ENCODE data around the gene TRIM74. TPM values are rescaled to one million over a fixed set of nuclear protein-coding genes. Genes with fewer than 3 reads are reported as not detected.
A peak's percentile ranks its signal among the peaks of the same experiment; 100 is the strongest.
"Not testable (repeated sequence)": the region's sequence is repeated elsewhere in the genome, so short reads cannot be mapped to it uniquely, and the experiment has no call there.

TRIM74 gene
- total RNA-seq, 1 experiment from 2014 or later, result 0.26 TPM

GRCh38 chr7:72914756-72915525 is 54.3 kb downstream of the TRIM74 start:
- H3K27ac ChIP-seq (ENCODE audit: insufficient read length, low read depth, low read length); H4K8ac ChIP-seq (replicated peaks; ENCODE audit: insufficient read length, low read depth, low read length); H3T11ph ChIP-seq (ENCODE audit: low read length); H3K4me1 Mint-ChIP-seq; H2BK120ac ChIP-seq (ENCODE audit: low read depth, low read length, poor library complexity, severe bottlenecking); H3K14ac ChIP-seq (ENCODE audit: insufficient read depth, low read length); H3K79me1 ChIP-seq (ENCODE audit: insufficient read depth, low read depth, low read length, poor library complexity, severe bottlenecking); H4K5ac ChIP-seq (ENCODE audit: insufficient read length, low read depth, low read length); H2BK5ac ChIP-seq (ENCODE audit: insufficient read length, low read length); H3K9me3 ChIP-seq (ENCODE audit: control insufficient read depth, low read depth, low read length); H3K23ac ChIP-seq (ENCODE audit: insufficient read length, low read depth, low read length); H2BK12ac ChIP-seq (ENCODE audit: insufficient read length, low read depth, low read length); H3K23me2 ChIP-seq (ENCODE audit: insufficient read length, low read depth, low read length, poor library complexity, severe bottlenecking); H2AFZ ChIP-seq (ENCODE audit: low read length); H3K4ac ChIP-seq (ENCODE audit: low read depth, low read length); H4K20me1 ChIP-seq (ENCODE audit: control insufficient read depth, insufficient read depth, insufficient read length); H3K4me2 ChIP-seq (ENCODE audit: insufficient read depth, insufficient read length, low read length); H2BK20ac ChIP-seq (ENCODE audit: low read depth, low read length, poor library complexity, severe bottlenecking); H2BK15ac ChIP-seq (ENCODE audit: low read depth, low read length); H2AK5ac ChIP-seq (ENCODE audit: insufficient read length, low read length); H3K79me2 ChIP-seq (ENCODE audit: insufficient read depth, low read length); H3K9ac ChIP-seq (ENCODE audit: extremely low read depth, insufficient read length, low read length); H3K56ac ChIP-seq (ENCODE audit: insufficient read length, low read depth, low read length); H3K18ac ChIP-seq (ENCODE audit: insufficient read length, low read depth, low read length); H3K4me3 Mint-ChIP-seq; H3K27me3 ChIP-seq (ENCODE audit: insufficient read depth, low read length); H4K91ac ChIP-seq (ENCODE audit: insufficient read length, low read depth, low read length); H3K27me3 Mint-ChIP-seq (ENCODE audit: low read depth); H3K4me1 ChIP-seq (ENCODE audit: insufficient read depth, low read length); H3K9me3 Mint-ChIP-seq: not testable (repeated sequence)
- WGBS (ENCODE audit: extremely low coverage, insufficient read length, low lambda C conversion rate), result no CpG with 5 or more reads among the region's 9 CpGs
- DNase-seq, result peak; percentile 40
- H3K36me3 Mint-ChIP-seq (ENCODE audit: insufficient read depth in 1 of 3, low read depth in 3 of 3), result peaks cover 14 to 44% (median 29%) of the 10 kb centered on the region in 3 experiments; a peak in 6 of 7 replicates
- TF ChIP-seq CTCF (conservative IDR thresholded peaks at IDR 0.05), result peak; percentile 80
- peak overlapping the region in 2 of 3 experiments; percentile 53 to 88; a peak in 4 of 7 replicates for H3K27ac Mint-ChIP-seq

GRCh38 chr7:72913750-72914149 is 55.5 kb downstream of the TRIM74 start:
- H3K18ac ChIP-seq (ENCODE audit: insufficient read length, low read depth, low read length); H3K9ac ChIP-seq (ENCODE audit: extremely low read depth, insufficient read length, low read length); H2AK5ac ChIP-seq (ENCODE audit: insufficient read length, low read length); H4K8ac ChIP-seq (replicated peaks; ENCODE audit: insufficient read length, low read depth, low read length); H3K27me3 ChIP-seq (ENCODE audit: insufficient read depth, low read length); H3K79me2 ChIP-seq (ENCODE audit: insufficient read depth, low read length); H3K27me3 Mint-ChIP-seq (ENCODE audit: low read depth); H3K9me3 ChIP-seq (ENCODE audit: control insufficient read depth, low read depth, low read length); H3K14ac ChIP-seq (ENCODE audit: insufficient read depth, low read length); H3K27ac ChIP-seq (ENCODE audit: insufficient read length, low read depth, low read length); H3K4me1 ChIP-seq (ENCODE audit: insufficient read depth, low read length); H2BK15ac ChIP-seq (ENCODE audit: low read depth, low read length); H2BK20ac ChIP-seq (ENCODE audit: low read depth, low read length, poor library complexity, severe bottlenecking); H3K79me1 ChIP-seq (ENCODE audit: insufficient read depth, low read depth, low read length, poor library complexity, severe bottlenecking); H4K91ac ChIP-seq (ENCODE audit: insufficient read length, low read depth, low read length); H2AFZ ChIP-seq (ENCODE audit: low read length); H2BK120ac ChIP-seq (ENCODE audit: low read depth, low read length, poor library complexity, severe bottlenecking); H2BK12ac ChIP-seq (ENCODE audit: insufficient read length, low read depth, low read length); H4K20me1 ChIP-seq (ENCODE audit: control insufficient read depth, insufficient read depth, insufficient read length); H3K23ac ChIP-seq (ENCODE audit: insufficient read length, low read depth, low read length); H2BK5ac ChIP-seq (ENCODE audit: insufficient read length, low read length); H4K5ac ChIP-seq (ENCODE audit: insufficient read length, low read depth, low read length); DNase-seq; H3K4me2 ChIP-seq (ENCODE audit: insufficient read depth, insufficient read length, low read length); H3K56ac ChIP-seq (ENCODE audit: insufficient read length, low read depth, low read length); H3K4me3 Mint-ChIP-seq; H3T11ph ChIP-seq (ENCODE audit: low read length); H3K4ac ChIP-seq (ENCODE audit: low read depth, low read length); H3K23me2 ChIP-seq (ENCODE audit: insufficient read length, low read depth, low read length, poor library complexity, severe bottlenecking); H3K9me3 Mint-ChIP-seq: not testable (repeated sequence)
- Mint-ChIP-seq H3K36me3 (ENCODE audit: insufficient read depth in 1 of 3, low read depth in 3 of 3) (peaks cover 14 to 46% (median 30%) of the 10 kb centered on the region in 3 experiments; a peak in 6 of 7 replicates), H3K4me1 (peaks cover 8 to 20% of the 10 kb centered on the region in 2 experiments), H3K27ac (peak overlapping the region in 2 of 3 experiments; percentile 6 to 42; a peak in 3 of 7 replicates)
- WGBS (ENCODE audit: extremely low coverage, insufficient read length, low lambda C conversion rate), result no CpG with 5 or more reads among the region's 10 CpGs

Measured in H9 (cell line).